MCF 10A (cell line): ENCODE results near the gene ALDH1L1. TPM values are rescaled to one million over a fixed set of nuclear protein-coding genes. Genes with fewer than 3 reads are reported as not detected.

Experiments
- BruUV-seq: library from RNA; stranded (reverse); fragments of 400-500 nt; replicated peaks from 2 replicates; lab custom pipeline; 2021; lab: Mats Ljungman, UMichigan
- CTCF ChIA-PET: fragments of 300-600 bp; sonication (Branson Sonifier 250); formaldehyde crosslinking; extraction: SDS; loops from one replicate; lab custom pipeline; 2021; ENCODE audit warnings: antibody characterized with exemption, inconsistent platforms; lab: Yijun Ruan, JAX
- POLR2A ChIA-PET: fragments of 300-600, 350-650 bp; sonication (Branson Sonifier 250); formaldehyde crosslinking; extraction: SDS; loops from one replicate; lab custom pipeline; 2020; ENCODE audit warnings: antibody characterized with exemption, inconsistent platforms; lab: Yijun Ruan, JAX
- DNase-seq: peaks from one replicate; pipeline ENCODE4 v3.0.0-alpha.2; 2018; ENCODE audit not compliant: unreplicated experiment
- H3K27ac Mint-ChIP-seq: one replicate; pipeline ENCODE4 v1.8.0; 2022; ENCODE audit warnings: mild to moderate bottlenecking, low read depth, mixed read lengths; ENCODE audit not compliant: unreplicated experiment
- H3K27me3 Mint-ChIP-seq: one replicate; pipeline ENCODE4 v1.8.0; 2022; ENCODE audit warnings: mixed read lengths; ENCODE audit not compliant: insufficient read depth, unreplicated experiment
- H3K36me3 Mint-ChIP-seq: one replicate; pipeline ENCODE4 v1.8.0; 2022; ENCODE audit warnings: mild to moderate bottlenecking, moderate library complexity, mixed read lengths; ENCODE audit not compliant: insufficient read depth, unreplicated experiment
- H3K4me1 Mint-ChIP-seq: one replicate; pipeline ENCODE4 v1.8.0; 2022; ENCODE audit warnings: mixed read lengths; ENCODE audit not compliant: insufficient read depth, unreplicated experiment
- H3K4me3 Mint-ChIP-seq: one replicate; pipeline ENCODE4 v1.8.0; 2022; ENCODE audit warnings: mild to moderate bottlenecking, moderate library complexity, mixed read lengths; ENCODE audit not compliant: unreplicated experiment
- H3K9me3 Mint-ChIP-seq: one replicate; pipeline ENCODE4 v1.8.0; 2022; ENCODE audit warnings: mixed read lengths; ENCODE audit not compliant: unreplicated experiment
- CTCF ChIP-seq: fragments of 200-600 bp; IDR thresholded peaks from one replicate; pipeline ENCODE4 v1.8.0; 2022; ENCODE audit warnings: antibody characterized with exemption, mild to moderate bottlenecking; ENCODE audit not compliant: unreplicated experiment
- intact Hi-C: fragments of 100-400 bp; cut with micrococcal nuclease; formaldehyde crosslinking; loops from 2 replicates; pipeline ENCODE4 v1.14.1; 2022
- total RNA-seq: library from RNA; stranded (reverse); gene quantifications from 2 replicates; pipeline ENCODE4 v1.2.3, GENCODE V29; 2022

The ALDH1L1 gene
- total RNA-seq, 1 experiment from 2014 or later: 1.9 TPM

GRCh38 chr3:126082362-126083137 lies 97.8 kb downstream of the ALDH1L1 start:
- no peaks in the 10 kb centered on the region for H3K36me3 Mint-ChIP-seq
- H3K27me3 Mint-ChIP-seq: no peaks in the 10 kb centered on the region
- intact Hi-C loops: loop anchor here (5.0 kb wide), 2 partner anchors 90 to 110 kb away; no protein-coding TSS in a partner anchor
- ChIA-PET CTCF (interaction anchor here (0.6 to 0.7 kb wide), 3 partner anchors 13 to 365 kb away, joined by 3 to 4 read pairs (median 3); no protein-coding TSS in a partner anchor), POLR2A (interaction anchor here (0.6 to 1.8 kb wide), 4 partner anchors 11 to 126 kb away, joined by 3 to 7 read pairs (median 3); no protein-coding TSS in a partner anchor)
- TSS peak; percentile 43 for BruUV-seq
- TF ChIP-seq CTCF: no peak
- H3K4me1 Mint-ChIP-seq: peaks cover 15% of the 10 kb centered on the region
- peak overlapping the region; percentile 82 for H3K4me3 Mint-ChIP-seq
- peak overlapping the region; percentile 89 for H3K27ac Mint-ChIP-seq
- H3K9me3 Mint-ChIP-seq: no peaks in the 10 kb centered on the region
- DNase-seq: no peak

GRCh38 chr3:126081618-126082361 lies 98.6 kb downstream of the ALDH1L1 start:
- peak; percentile 58 for TF ChIP-seq CTCF
- Mint-ChIP-seq H3K27ac (peak overlapping the region; percentile 36), H3K4me3 (peak overlapping the region; percentile 28), H3K36me3 (no peaks in the 10 kb centered on the region), H3K9me3 (no peaks in the 10 kb centered on the region), H3K27me3 (no peaks in the 10 kb centered on the region), H3K4me1 (peaks cover 15% of the 10 kb centered on the region)
- POLR2A ChIA-PET: interaction anchor here (0.6 to 1.8 kb wide), 5 partner anchors 11 to 110 kb away, joined by 3 to 7 read pairs (median 3); no protein-coding TSS in a partner anchor
- CTCF ChIA-PET: interaction anchor here (0.7 to 0.9 kb wide), 3 partner anchors 12 to 184 kb away, joined by 3 to 4 read pairs (median 3); no protein-coding TSS in a partner anchor
- DNase-seq: peak; percentile 82
- intact Hi-C loops: loop anchor here (5.0 kb wide), 2 partner anchors 89 to 109 kb away; no protein-coding TSS in a partner anchor
- no TSS peak for BruUV-seq

- intact Hi-C loops: loop anchor here (5.0 kb wide), 2 partner anchors 89 to 109 kb away; no protein-coding TSS in a partner anchor
- ChIA-PET POLR2A (interaction anchor here (0.6 to 1.8 kb wide), 3 partner anchors 24 to 90 kb away, joined by 3 to 7 read pairs (median 4); no protein-coding TSS in a partner anchor), CTCF (interaction anchor here (0.6 to 0.9 kb wide), 3 partner anchors 24 to 307 kb away, joined by 3 read pairs; no protein-coding TSS in a partner anchor)
- Mint-ChIP-seq H3K4me3 (no peak overlapping the region), H3K27me3 (no peaks in the 10 kb centered on the region), H3K4me1 (peaks cover 15% of the 10 kb centered on the region), H3K9me3 (no peaks in the 10 kb centered on the region), H3K27ac (no peak overlapping the region), H3K36me3 (no peaks in the 10 kb centered on the region)
- DNase-seq: no peak
- BruUV-seq: no TSS peak
- TF ChIP-seq CTCF: no peak
These were observed 99.4 kb downstream of the ALDH1L1 start for GRCh38 chr3:126080970-126081369.
